Activated CD4-positive, alpha-beta T cell treated with anti-CD3 and anti-CD28 coated beads, Interleukin-2, amount 50 U/mL, for 48 hours (primary cell): Measurements from ENCODE around the gene GAL3ST3.

Source experiments
- DNase-seq, 2 experiments: peaks; one replicate each; pipeline ENCODE4 v3.0.0-alpha.2; 2020

Gene GAL3ST3

DNA sequence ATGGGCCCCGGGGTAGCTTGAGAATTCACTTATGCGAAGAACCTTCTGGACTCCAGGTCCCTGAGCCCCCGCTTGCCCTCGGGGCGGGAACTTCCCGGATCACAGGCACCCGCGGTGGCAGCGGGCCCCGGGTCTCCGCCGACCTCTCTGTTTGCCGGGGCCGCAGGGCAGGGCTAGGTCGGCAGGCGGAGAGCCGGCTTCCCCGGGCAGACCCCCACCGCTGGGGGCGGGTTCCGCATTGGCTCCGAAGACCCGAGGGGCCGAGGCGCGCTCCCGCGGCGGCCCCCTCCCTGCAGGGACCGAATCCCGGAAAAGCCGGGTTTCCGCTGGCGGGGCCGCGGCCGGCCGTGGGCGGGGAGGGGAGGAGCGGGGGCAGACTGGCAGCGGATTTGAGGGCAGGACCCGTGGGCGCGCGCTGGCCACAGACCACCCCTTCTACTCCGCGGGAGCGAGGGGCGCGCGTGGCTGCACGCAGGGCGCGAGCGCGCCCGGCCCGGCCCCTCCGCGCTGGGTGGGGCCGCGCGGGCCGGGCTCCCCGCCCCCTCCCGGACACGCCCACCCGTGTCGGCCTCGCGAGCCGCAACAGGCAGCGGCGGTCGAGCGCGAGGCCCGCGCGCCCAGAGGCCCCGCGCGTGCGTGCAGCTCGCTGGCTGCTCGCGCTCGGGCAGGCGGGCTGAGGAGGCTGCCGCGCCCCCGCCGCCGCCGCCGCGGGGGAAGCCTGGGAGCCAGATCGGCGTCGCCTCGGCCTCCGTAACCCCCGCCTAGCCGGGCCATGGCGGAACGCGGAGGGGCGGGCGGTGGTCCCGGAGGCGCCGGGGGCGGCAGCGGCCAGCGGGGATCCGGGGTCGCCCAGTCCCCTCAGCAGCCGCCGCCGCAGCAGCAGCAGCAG lies 21.0 kb upstream of the GAL3ST3 start, which contains the start of gene PACS1:
Gene PACS1, plus strand, starts transcription at position 558 of the 889 bp plus-strand sequence. Its CDS starts 215 bp downstream, at position 773.
- peak; percentile 76 to 81 for DNase-seq

GRCh38 chr11:66068923-66069714 lies 20.2 kb upstream of the GAL3ST3 start:
- peak; percentile 49 to 56 for DNase-seq

DNA sequence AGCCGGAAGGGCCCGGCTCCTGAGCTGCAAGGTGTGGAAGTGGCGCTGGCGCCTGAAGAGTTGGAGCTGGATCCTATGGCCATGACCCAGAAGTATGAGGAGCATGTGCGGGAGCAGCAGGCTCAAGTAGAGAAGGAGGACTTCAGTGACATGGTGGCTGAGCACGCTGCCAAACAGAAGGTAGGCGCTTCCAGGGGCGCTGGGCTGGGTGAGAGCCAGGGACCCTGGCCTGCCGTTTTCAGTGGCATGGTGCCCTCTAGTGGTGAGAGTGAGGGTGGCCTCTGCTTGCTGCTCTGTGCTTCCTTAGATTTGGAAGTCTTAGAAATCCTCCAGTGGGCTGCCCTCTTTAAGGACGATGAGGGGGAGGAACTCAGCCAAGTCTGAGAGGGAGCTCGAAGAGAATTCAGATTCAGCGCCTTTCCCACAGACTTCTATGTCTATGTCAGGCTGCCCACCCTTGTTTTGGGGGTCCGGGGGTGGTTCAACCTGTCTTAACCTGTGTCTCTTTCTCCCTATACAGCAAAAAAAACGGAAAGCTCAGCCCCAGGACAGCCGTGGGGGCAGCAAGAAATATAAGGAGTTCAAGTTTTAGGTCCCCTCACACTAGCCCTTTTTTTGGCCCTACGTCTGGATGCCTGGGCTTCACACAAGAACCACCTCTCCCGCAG lies 19.3 kb upstream of the GAL3ST3 start:
- DNase-seq: peak; percentile 80 to 83

DNA sequence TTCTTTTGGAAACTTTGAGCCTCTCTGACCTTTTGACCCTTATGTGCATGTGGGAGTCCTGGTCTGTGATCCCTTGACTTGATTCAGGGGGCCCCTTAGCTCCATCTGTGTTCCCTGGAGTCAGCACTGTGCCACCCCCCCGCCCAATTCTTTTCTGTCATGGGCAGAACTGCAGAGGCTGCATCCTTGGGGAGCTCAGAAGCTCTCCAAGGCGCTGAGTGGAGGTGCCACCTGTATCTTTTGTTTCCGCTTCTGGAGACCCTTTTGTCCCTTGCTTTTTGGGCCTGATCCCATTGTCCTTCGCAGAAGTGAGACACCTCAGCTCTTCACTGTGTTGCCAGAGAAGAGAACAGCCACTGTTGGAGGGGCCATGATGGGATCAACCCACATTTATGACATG lies 18.7 kb upstream of the GAL3ST3 start:
- no peak for DNase-seq

DNA sequence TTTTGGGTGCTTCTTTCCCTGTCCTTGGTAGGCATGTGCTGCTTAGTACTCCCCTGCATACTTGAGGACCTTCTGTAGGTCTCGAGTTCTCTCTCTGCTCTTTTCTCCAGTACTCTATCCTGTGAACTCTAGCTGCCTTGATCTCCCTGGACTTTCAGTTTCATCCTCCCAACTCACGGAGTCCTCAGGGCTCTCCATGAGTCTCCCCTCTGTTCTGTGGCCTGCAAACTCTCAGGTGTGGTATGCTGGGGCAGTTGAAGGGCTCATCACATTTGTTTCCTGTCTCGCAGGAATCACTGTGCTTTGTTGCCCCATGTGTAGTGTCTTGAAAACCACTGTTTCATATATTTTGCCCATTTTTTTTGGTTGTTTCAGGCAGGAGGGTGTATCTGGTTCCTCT lies 17.8 kb upstream of the GAL3ST3 start:
- no peak for DNase-seq

DNA sequence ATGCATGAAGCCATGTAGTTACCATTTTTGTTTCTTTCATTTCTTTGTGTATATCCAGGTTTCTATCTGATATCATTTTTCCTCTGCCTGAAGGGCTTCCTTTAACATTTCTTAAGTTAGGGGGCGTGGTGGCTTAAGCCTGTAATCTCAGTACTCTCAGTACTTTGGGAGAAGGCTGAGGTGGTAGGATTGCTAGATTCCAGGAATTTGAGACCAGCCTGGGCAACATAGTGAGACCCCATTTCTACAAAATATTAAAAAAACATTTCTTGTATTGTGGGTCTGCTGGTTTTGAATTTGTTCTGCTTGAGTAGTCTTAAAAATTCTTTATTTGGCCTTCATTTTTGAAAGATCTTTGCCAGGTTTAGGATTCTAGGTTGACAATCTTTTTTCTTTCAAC lies 15.6 kb upstream of the GAL3ST3 start:
- no peak for DNase-seq

DNA sequence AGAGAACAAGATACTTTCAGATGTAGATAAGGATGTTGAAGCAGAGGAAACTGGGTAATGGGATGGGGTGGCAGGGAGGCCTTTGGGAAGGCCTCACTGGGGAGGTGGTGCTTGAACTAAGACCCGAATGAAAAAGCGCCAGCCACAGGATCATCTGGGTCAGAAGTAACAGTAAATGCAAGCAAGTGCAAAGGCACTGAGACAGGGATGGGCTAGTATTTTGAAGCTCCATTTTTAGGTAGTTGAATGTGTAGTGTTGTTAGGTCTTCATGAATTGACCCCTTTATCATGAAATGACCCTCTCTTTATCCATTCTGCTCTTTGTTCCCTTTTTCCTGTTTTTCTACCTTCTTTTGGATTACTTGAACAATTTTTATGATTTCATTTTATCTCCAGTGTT lies 14.9 kb upstream of the GAL3ST3 start:
- DNase-seq: no peak

DNA sequence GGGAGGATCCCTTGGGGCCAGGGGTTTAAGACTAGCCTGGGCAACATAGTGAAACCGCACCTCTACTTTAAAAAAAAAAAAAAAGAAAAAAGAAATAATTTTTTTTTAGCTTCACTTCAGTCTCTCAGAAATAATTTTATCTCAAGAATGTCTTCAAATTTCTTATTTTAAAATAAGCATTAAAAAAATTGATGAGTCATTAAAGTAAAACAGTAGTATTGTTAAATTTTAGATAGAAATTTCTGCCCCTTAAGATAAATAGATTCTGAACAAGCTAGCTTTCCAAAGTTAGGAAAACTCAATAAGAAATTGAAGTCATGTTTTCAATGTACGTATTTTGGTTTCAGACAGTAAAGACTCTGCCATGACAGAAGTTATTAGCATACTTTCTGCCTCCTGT lies 13.4 kb upstream of the GAL3ST3 start:
- DNase-seq: no peak

DNA sequence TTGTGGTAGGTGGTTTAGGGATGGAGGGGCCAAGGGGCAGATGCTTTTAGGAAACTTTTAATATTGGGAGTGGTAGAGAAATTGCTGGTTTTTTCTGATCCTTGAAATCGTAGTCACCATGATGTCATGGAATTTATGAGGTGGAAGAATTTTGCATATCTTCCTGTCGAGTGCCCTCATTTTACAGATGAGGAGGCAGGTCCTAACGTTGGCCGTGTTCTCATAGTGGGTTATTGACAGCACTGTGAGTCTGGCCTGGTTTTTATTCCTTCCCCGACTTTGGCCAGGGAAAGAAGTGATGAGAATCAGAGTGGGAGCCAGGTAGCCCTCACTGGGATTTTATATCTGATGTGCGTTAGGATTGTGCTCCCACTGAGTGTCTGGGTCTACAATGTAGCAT lies 12.3 kb upstream of the GAL3ST3 start:
- DNase-seq: no peak

DNA sequence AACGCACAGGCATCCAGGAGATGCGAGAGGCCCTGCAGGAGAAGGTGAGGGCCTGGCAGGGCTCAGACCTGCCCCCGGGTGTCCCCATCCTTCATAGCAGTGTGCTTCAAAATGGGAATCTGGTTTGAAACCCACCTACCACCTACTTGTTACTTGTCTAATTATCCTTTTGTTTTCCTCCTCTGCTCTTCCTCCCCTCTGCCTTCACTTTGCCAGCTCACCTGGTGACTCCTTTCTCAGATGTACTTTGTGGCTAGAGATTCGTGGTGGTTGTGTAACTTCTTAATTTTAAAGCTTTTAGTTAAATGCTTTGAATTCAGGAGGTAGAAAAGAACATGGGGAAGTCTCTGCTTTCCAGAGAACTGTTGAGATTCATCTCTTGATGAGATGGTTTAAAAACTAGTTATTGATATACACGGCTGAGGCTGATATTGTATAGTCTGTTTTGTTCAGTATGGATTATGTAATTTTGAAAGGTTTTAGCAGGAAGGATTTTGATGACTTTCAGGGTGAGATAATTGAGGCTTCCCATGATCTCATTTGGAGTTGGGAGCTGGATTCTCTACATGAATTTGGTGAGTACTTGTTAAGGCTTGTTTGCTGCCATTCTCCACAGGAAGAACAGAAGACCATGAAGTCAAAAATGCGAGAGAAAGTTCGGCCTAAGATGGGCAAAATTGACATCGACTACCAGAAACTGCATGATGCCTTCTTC lies 11.2 kb upstream of the GAL3ST3 start:
- DNase-seq: no peak

DNA sequence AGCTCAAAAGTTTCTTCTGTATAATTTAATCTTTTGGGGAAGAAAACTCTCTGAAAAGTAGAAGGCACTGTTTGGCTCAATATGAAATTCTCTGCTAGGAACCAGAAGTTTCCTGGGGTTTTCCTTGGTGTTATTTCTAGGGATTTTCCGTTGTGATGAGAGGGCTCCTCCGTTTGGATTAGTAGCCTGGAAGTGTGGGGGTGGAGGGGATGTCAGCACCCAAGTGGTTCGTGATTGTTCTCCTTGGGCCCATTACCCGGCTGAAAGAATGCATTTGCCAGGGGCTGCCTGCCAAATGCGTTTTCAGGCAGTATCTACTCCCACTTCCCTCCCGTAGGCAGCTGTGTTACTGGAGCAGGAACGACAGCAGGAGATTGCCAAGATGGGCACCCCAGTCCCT lies 7.5 kb upstream of the GAL3ST3 start:
- no peak for DNase-seq

GRCh38 chr11:66055021-66055420 lies 6.1 kb upstream of the GAL3ST3 start:
- no peak for DNase-seq

- no peak for DNase-seq
These were observed 3.7 kb upstream of the GAL3ST3 start for GRCh38 chr11:66052664-66052982.

- peak; percentile 95 to 97 for DNase-seq
These were observed 3.1 kb upstream of the GAL3ST3 start, which contains the start of gene SF3B2 for GRCh38 chr11:66051766-66052663. SF3B2 (plus strand) TSS chr11:66052364; CDS start chr11:66052385, 21 bp downstream.

GRCh38 chr11:66051371-66051765 lies 2.4 kb upstream of the GAL3ST3 start:
- DNase-seq: no peak

GRCh38 chr11:66050581-66051231 lies 1.7 kb upstream of the GAL3ST3 start:
- DNase-seq: no peak

- DNase-seq: no peak
These were observed 1.2 kb downstream of the GAL3ST3 start for GRCh38 chr11:66047541-66048365.

GRCh38 chr11:66046901-66047300 lies 2.1 kb downstream of the GAL3ST3 start:
- DNase-seq: no peak

DNA sequence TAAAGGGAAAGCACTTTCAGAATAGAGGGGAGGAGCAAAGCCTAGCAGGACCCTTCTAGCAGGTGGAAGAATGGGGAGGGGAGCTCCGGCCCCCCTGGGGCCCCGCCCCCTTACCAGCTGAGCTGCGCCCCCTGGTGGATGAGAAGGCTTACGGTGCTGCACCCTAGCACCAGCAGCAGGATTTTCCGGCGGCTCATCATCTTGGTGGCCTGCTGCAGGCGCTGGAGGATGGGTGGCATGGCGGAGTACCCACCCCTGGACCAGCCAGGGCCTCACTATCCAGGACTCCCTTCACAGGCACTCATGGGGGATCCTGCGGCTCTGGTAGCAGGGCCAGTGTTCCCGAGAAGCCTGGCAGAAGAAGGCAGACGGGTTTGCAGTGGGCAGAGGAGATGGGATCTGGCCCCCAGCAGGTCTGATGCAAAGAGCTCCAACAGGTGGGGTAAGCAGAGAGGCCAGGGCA lies 3.8 kb downstream of the GAL3ST3 start:
- DNase-seq: peak; percentile 83 to 88

DNA sequence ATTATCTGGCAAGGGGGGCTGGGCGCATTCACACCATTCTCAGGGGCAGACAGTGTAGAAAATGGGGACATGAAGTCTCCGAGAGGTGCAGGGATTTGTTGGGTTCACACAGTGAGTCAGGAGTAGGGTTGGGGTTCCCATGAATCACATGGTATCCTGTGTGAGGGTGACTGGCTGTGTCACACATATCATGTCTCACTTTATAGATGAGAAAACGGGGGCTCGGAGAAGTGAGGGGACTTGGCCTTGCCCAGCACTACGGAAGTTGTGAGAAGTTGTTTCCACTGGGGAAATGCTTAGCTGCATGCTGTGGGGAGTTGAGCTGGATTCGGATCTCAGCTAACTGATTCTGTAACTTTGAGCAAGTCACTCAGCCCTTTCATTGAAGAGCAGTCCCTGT lies 4.2 kb downstream of the GAL3ST3 start:
- DNase-seq: no peak
